Skeletal muscle cell (primary cell): ENCODE data around the gene EYS.
A peak's percentile ranks its signal among the peaks of the same experiment; 100 is the strongest.
"Not testable (repeated sequence)": the region's sequence is repeated elsewhere in the genome, so short reads cannot be mapped to it uniquely, and the experiment has no call there.

Experiments used
- DNase-seq: peaks from one replicate; pipeline ENCODE4 v3.0.0-alpha.2; 2010; ENCODE audit warnings: low read depth
- H3K4me3 ChIP-seq: 2 replicates; pipeline ENCODE4 v1.5.1; 2011; ENCODE audit warnings: low read depth, mild to moderate bottlenecking, control low read depth, low read length, moderate library complexity

EYS gene

DNA sequence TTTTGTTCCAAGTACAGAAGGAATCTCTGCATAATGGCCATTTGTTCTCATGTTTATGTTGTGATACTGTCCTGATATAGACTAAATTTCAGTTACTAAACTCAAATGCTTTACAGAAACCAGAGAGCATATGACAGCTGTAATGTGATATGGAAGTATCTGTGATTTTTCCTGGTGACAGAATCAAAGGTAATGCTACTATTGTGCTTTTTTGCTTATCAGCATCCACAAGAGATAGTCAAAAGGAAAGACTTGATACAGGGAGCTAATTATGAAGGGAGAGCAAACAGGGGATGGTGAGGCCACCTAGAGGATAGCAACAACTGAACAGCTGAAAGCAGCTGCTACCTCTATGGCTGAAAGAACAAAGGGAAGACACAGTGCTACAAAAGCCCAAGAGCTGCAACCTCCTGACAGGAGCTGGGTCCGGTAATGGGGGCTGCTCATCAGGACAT is 1890.0 kb downstream of the EYS start:
- no peak for DNase-seq
- no peak overlapping the region for H3K4me3 ChIP-seq

DNA sequence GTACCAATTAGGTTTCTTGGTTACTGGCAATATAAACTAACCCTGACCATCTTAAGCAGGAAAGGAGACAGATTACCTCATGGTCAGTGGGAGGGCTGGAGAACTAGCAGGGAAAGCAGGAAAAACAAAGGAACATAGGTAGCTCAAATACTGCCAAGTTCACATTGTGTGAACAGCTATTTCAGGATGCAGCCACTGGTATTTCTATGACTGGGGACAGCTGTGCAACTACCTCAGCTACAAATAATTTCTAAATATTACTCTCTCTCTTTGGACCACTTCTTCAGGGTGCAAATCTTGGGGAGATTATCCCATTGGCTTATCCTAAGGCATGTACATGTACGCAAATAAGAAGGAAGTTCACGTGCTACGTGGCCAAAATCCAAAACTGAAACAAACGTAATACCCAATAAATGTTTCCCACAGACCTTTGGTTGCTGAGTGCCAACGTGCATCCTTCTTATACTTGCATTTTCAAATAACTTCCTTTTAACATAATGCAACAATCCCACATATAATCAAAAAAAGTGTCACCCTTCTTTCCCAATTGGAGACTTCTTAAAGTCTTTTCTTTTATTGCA is 1890.5 kb downstream of the EYS start:
- H3K4me3 ChIP-seq: no peak overlapping the region
- DNase-seq: no peak

DNA sequence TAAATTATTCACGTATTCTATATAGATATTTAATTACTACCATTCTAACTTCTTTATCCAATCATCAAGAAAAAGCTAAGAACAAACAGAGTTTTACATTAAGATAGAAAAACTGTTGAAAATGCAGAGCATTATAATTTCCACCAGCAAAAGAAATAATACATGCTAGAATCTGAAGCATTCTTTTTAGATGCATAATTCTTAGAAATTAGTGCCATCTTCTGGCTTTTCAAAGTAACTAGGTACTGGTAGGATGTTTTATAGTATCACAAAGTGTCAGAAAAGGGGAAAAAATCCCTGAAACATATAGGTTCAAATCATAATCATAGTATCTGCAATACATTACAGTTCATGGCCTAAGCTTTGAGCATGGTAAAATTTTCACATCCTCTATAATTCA is 1892.6 kb downstream of the EYS start:
- no peak overlapping the region for H3K4me3 ChIP-seq
- DNase-seq: no peak

DNA sequence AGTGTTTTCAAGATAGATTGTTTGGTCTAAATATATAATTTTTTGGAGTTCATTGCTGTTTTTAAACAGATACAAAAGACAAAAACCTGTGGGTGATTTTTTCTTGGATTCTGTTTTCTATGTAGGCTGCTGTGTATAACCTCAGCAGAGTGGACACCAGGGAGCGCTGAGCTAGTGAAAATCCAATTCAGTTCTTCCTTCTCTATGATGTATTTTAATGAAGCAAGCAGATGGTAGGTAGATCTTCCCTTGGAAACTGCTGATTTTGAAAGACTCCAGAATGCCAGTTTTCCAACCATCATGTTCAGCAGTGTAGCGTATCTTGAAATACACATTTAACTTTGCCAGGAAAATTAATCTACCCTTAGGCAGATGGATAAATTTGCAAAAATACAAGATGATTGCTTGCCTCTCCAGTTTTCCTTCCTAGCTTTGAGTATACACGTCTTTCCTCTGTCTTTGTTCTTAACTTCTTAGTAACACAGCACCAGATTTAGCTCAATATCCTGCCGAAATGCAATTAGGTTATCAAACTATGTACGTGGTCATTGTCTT is 1893.4 kb downstream of the EYS start:
- DNase-seq: no peak
- H3K4me3 ChIP-seq: no peak overlapping the region

DNA sequence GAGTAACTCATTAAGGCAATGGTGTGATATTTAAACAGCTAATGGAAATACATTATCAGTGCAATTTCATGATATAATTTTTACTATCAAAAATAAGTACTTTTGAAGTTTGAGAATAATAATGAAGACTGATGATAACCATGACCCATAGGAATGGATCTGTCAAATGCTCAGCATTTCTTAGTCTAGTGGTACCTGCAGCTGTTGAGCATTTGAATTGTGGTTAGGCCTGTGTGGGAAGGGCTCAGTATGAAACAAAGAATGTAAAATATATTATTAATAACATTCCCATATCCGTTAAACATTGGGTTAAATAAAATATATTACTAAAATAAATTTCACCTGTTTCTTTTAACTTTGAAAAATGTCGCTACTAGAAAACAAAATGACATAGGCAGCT is 1898.5 kb downstream of the EYS start:
- no peak for DNase-seq

DNA sequence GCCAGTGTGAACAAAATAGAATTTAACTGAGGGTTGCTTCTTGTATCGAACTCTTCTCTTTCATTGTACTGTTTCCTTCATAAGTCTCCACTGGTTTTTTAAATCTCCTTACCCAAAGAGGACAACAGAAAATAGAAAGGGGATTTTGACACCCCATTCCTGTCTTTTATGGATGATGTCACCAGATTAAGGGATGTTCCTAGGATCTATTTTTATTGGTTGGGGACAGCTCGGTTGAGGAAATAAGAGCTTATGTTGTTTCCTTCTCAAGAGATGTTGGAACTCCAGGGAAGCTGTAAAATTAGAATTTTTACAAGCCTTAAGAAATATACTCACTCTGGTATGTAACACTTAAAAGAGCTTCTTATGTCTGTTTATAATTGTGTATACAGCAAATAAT is 1900.0 kb downstream of the EYS start:
- DNase-seq: no peak

More for the DNA sequence above, 1898.5 kb downstream of the EYS start:
- no peak overlapping the region for H3K4me3 ChIP-seq

DNA sequence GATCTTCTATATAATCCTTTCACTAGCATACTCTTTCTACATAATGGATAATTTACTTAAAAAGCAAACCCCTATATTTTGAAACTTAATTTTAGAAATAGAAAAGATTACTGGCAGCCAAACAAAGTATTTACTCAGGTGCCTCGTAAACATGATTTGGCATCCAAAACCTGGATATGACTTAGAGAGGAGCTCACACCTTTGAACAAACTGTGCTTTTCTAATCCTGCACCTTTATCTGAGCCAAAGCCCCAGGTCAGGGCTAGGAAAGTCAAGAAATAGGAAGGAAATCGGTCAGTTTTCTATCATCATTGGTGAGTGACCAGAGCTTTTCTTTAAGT is 1900.5 kb downstream of the EYS start:
- H3K4me3 ChIP-seq: no peak overlapping the region
- DNase-seq: no peak

More for the DNA sequence above, 1900.0 kb downstream of the EYS start:
- H3K4me3 ChIP-seq: no peak overlapping the region

DNA sequence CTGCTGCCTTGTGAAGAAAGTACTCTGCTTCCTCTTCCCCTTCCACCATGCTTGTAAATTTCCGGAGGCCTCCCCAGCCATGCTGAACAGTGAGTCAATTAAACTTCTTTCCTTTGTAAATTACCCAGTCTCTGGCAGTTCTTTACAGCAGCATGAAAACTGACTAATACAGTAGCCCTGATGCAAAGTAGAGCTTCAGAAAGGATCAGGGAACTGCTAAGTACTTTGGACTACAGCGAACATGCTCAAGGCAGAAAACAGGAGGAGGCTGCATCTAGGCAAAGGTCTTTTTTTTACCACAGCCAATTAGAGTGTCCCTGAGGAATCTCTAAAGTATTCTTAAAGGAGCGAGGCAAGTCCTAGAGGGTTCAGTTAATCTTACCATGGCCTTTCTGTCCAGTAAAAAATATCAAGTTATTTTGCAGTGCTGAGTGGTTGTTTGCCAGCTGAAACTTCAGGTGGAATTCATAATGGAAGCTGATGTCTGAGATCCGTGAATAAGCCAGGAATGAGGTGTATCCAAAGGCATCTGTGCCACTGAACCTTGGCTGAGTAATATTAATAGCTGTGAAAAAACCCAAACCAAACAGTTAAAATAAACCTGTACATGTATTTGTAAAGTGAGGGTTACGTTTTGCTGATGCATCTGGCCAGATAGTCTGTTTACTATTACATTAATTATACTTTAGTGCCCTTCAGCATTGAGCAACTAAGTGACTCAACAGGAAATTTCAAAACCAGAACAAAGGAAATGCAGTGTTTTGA is 1901.0 kb downstream of the EYS start:
- H3K4me3 ChIP-seq: peak overlapping the region; percentile 2
- peak; percentile 86 for DNase-seq

DNA sequence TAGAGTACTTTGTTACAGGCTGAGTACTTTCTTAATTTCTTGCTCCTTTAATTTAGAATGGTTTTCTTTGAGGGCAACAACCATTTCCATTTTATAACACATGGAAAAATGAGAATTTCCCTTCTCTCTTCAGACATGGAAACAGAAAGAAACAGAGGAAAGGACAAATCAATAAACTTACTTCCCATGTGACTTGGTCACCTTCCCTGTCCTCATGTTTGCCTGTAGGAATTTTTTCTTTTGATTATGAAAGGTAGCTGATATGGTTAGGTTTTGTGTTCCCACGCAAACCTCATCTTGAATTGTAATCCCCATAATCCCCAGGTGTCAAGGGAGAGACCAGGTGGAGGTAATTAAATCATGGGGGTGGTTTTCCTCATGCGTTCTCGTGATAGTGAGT is 1901.7 kb downstream of the EYS start:
- peak overlapping the region; percentile 2 for H3K4me3 ChIP-seq
- no peak for DNase-seq

DNA sequence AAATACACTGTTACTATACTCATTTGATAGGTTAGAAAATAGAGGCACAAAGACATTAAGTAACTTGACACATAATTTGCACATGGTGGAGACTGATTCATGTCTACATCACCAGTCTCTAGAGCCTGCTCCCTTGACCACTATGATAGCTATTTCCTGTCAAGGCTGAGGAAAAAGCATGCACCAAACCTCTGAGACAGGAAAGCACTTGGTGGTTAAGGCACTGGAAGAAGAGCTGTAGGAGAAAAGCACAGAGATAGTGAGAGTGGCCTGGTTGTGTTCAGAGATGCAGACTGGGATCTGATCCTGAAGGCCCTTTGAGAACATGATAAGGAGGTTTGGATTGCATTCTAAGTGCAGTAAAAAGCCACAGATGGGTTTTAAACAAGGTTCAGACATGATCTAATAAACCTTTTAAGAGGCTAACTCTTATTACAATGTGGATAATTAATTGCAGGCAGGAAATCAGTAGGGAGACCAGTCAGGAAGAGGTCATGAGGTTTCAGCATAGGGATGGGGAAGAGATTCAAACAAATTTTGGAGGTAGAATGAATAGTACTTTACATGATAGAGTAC is 1902.6 kb downstream of the EYS start:
- H3K4me3 ChIP-seq: no peak overlapping the region
- DNase-seq: peak; percentile 93

DNA sequence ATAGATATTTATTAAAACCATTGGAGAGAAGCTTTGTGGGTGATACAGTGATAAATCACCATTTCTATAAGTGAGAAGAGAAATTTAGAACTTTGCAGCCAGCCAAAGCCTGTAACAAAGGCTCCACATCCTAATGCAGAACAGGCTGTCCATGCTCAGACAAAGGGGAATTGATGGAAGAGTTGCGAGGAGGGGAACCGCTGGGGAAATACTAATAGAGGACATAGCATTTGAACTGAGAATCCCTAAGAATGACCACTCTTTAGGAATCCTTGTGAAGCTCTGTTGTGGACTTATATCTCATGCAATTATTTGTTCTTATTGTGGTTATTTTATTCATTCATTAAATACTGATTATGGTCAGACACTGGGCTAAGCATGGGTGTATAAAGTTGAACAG is 1903.7 kb downstream of the EYS start:
- H3K4me3 ChIP-seq: no peak overlapping the region
- DNase-seq: no peak

DNA sequence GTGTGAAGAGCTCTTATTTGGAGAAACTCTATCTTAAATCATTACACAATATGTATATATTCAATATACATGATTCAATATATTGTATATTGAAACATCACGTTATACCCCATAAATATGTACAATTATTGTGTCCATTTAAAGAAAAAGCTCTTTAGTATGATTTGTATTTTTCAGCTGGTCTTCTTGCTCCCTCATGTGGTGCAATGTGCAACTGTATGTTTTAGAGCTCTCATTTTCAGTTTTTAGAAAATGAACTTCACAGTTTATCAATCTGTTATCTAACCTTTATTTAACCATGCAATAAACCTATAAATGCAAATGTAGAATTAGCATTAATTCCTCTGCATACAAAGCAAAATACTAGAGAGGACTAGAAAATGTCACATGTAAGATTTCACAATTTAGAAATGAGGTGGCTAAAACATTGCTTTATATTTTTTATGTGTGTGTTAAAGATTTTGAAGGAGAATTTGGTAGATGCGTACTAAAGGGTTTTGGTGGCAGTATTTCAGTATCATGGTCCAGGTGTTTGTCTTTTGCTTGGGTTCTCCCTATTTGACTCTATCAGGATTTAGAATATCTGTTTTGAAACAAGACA is 1904.3 kb downstream of the EYS start:
- DNase-seq: no peak
- H3K4me3 ChIP-seq: no peak overlapping the region

DNA sequence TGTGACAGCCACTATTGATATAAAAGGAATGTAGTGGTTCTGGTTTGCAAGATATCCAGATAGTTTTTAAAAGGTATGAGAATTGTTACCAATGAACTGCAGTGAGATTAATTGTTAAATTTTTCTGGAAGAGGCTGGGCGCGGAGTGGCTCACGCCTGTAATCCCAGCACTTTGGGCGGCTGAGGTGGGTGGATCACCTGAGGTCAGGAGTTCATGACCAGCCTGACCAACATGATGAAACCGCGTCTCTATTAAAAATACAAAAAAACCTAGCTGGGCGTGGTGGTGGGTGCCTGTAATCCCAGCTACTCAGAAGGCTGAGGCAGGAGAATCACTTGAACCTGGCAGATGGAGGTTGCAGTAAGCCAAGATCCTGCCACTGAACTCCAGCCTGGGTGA is 1906.6 kb downstream of the EYS start:
- DNase-seq, H3K4me3 ChIP-seq: not testable (repeated sequence)

DNA sequence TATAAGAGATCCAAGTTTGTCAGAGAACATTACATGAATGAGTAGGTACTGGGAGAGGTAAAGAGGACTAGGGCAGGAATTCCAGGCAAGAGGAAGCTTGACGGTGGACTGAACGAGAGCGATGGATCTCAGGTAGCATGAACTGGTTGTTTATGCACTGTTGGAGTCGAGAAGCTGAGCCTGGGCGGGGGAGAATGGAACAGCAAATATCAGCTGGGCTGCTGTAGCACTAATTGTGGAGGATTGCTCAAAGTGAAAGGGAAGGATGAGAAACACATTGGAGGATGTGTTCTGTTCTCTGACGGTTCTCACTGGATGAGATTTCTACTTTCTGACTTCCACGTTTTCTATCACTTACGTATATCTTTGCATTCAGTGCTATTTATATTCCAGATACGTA is 1907.2 kb downstream of the EYS start:
- H3K4me3 ChIP-seq: no peak overlapping the region
- no peak for DNase-seq

DNA sequence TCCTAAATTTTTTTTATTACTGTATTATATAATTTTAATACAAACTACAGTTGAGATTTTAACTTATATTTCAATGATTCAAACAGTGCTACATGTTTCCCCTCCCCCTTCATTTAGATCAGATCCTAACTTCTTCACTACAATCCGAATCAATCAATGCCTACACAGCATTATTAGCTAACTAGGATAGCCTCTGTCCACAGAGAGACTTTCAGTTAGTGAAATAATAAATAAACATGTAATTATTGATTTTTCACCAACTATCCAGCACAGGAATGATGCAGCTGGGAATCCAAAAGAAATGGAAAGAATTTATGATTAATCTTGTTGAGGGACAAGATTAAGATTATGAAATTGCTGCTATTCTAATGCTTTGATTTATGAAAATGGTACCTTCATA is 1907.7 kb downstream of the EYS start:
- H3K4me3 ChIP-seq: no peak overlapping the region
- no peak for DNase-seq

DNA sequence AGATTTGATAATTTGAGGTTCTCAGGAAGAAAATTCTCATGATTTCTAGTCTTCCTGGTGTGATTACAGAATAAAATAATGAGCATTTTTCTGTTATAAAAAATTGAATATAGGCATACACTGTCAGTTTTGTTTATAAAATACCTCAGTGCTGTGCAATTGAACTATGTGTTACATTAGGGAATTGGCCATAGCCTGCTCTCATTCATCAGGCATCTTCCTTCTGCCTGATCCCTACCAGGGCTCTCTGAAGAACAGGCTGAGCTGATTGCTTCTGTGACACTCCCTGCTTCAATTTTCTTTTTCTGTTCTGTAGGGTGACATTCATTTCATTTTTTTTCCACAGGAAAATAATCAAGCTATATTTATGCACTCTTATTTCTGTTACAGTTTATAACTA is 1908.6 kb downstream of the EYS start:
- DNase-seq: no peak
- no peak overlapping the region for H3K4me3 ChIP-seq

DNA sequence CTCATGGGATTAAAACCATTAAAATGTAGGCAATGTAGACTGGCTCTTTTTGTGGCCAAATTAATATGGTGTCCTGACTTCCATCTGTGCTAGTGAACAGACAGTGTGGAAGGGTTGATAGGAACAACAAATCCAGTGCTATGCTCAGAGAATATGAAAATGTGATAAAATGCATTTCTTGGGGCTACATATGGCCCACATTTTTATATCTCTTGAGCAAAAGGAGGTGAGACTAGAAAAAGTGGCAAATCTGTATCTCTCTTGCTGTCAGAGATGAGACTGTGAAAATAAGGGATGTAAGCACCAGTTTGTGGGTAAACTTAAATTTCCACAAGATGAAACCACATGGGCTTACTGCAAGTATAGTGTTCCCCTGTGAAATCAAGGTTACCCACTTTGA is 1909.3 kb downstream of the EYS start:
- no peak for DNase-seq
- no peak overlapping the region for H3K4me3 ChIP-seq

DNA sequence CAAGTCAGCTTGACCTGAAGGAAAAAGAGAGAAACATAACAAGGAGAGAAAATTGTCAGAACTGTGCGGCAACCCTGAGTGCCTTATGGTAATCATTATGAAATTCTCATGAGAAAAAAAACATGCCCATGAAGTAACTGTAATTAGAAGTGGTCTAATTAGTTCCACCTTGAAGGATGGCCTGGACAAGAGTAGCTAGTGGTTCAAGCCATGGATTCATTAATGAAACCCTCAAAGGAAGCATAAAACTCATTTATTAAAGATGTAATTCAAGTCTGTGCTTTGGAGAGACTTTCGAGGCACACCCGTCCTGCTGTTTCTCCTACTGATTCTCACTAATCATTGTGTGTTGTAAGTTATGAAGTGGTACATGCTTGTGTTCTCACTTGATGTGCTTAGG is 1911.2 kb downstream of the EYS start:
- DNase-seq: no peak
- no peak overlapping the region for H3K4me3 ChIP-seq

DNA sequence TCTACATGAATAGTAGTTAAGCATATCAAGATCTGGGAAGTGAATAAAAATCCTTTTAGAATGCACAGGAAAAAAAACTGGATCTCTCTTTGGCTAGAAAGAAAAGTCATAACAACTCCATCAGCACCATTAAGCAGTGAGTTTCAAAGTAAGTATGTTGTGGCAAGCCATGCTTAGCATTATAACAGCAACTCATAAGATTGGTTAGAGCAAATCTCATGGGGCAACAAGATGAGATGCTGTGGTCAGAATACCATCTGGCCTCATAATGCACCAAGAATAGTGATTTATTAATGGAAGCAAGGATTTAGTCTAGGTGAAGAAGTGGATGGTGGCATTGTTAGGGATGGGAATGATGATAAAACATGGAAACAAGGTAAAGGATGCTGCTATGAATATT is 1912.0 kb downstream of the EYS start:
- no peak for DNase-seq
- H3K4me3 ChIP-seq: no peak overlapping the region

DNA sequence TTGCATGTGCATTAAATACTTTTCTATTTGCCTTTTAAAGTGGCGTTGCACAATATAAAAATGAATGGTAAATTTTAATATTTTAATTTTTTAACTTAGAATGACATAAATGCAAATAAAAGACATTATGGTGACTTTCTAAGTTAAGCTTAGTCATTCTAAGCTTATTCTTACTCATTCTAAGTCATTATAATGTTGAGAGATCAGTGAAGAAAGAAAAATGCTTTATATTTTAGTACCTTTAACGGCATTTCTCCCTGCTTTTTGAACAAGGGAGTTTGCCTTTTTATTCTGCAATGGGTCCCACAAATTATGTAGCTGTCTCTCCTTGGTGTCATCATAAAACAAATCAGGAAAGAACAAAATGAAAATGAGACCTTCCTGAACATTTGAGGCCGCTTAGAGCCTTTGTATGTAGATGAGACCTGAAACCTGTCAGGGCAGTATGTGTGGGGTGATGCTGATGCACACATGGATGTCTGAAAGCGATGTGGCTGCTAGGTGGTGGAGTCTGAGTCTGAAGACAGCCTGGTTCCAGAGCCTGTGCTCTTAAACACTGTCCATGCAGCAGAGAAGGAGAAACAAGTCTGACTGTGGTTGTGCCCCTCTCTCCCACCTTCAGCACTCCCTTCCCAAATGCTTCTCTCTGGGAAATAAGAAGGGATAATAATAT is 1913.4 kb downstream of the EYS start:
- DNase-seq: no peak
- H3K4me3 ChIP-seq: no peak overlapping the region
